HUES48 (cell line): ENCODE data around the gene RAI14.

ENCODE experiments used
- H3K27ac ChIP-seq: one replicate; pipeline ENCODE4 v1.7.0; 2013; ENCODE audit warnings: low read depth, low read length, inconsistent platforms
- H3K27me3 ChIP-seq: 2 replicates; pipeline ENCODE4 v1.6.1; 2013; ENCODE audit warnings: mild to moderate bottlenecking, low read length; ENCODE audit not compliant: control insufficient read depth, insufficient read depth
- H3K36me3 ChIP-seq: 2 replicates; pipeline ENCODE4 v1.6.1; 2013; ENCODE audit warnings: low read length; ENCODE audit not compliant: control insufficient read depth, insufficient read depth
- H3K4me1 ChIP-seq: 2 replicates; pipeline ENCODE4 v1.6.1; 2013; ENCODE audit warnings: mild to moderate bottlenecking, low read length; ENCODE audit not compliant: control insufficient read depth, insufficient read depth
- H3K4me3 ChIP-seq: 2 replicates; pipeline ENCODE4 v1.5.1; 2013; ENCODE audit warnings: mild to moderate bottlenecking, low read depth, low read length
- H3K9ac ChIP-seq: 2 replicates; pipeline ENCODE4 v1.6.1; 2013; ENCODE audit warnings: mild to moderate bottlenecking, low read depth, low read length, moderate library complexity
- H3K9me3 ChIP-seq: 2 replicates; pipeline ENCODE4 v1.6.1; 2013; ENCODE audit warnings: low read length; ENCODE audit not compliant: control insufficient read depth, insufficient read depth

RAI14 gene

GRCh38 chr5:34841816-34842215 is 185.7 kb downstream of the RAI14 start:
- H3K27ac ChIP-seq: no peak overlapping the region

DNA sequence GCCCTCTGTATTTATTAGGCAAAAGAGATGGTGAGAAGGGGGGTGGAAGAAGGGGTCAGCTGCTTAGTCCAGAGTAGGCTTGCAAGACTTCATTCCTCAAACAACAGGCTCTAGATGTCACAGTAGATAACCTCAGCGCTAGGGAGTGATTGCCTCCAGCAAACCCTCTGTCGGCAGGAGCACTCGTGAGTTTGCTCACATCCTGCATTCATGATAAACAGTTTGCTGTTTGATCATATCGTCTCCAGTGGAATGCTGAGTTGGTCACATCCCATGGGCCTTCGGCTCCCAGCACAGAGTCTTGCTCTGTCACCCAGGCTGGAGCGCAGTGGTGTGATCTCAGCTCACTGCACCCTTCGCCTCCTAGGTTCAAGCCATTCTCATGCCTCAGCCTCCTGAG is 186.4 kb downstream of the RAI14 start:
- Histone ChIP-seq H3K36me3 (no peaks in the 10 kb centered on the region), H3K27ac (no peak overlapping the region), H3K4me1 (peaks cover 10% of the 10 kb centered on the region; the same call in 1 of the 2 replicates), H3K9ac (no peak overlapping the region), H3K4me3 (no peak overlapping the region), H3K9me3 (no peaks in the 10 kb centered on the region), H3K27me3 (no peaks in the 10 kb centered on the region)

More at GRCh38 chr5:34841816-34842215, 185.7 kb downstream of the RAI14 start:
- H3K36me3 ChIP-seq: no peaks in the 10 kb centered on the region
- H3K9me3 ChIP-seq: no peaks in the 10 kb centered on the region
- no peak overlapping the region for H3K9ac ChIP-seq
- no peaks in the 10 kb centered on the region for H3K27me3 ChIP-seq
- H3K4me3 ChIP-seq: no peak overlapping the region
- H3K4me1 ChIP-seq: peaks cover 10% of the 10 kb centered on the region; the same call in 1 of the 2 replicates

- H3K9me3 ChIP-seq: no peaks in the 10 kb centered on the region
- H3K9ac ChIP-seq: no peak overlapping the region
- no peak overlapping the region for H3K27ac ChIP-seq
- no peaks in the 10 kb centered on the region for H3K36me3 ChIP-seq
- H3K27me3 ChIP-seq: no peaks in the 10 kb centered on the region
- peaks cover 7% of the 10 kb centered on the region; the same call in 1 of the 2 replicates for H3K4me1 ChIP-seq
- H3K4me3 ChIP-seq: no peak overlapping the region
Measured at GRCh38 chr5:34843497-34843896, 187.4 kb downstream of the RAI14 start.

DNA sequence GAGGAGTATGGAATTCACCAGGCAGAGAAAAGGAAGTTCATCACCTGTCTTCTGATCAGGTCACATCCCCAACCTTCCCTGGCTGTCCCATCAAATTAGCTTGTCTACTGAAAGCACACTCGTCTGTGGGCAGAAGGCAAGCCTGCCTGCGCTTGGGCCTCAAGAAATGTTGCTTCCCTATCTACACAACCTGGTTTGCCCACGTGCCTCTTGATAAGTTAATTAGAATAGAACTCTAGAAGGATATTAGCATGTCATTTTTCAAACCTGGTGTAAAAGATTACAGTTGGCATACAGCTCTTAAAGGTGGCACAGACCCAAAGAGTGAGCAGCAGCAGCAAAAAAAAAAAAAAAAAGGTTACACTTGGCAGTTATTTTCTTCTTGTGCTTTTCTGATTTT is 188.0 kb downstream of the RAI14 start:
- Histone ChIP-seq H3K9me3 (no peaks in the 10 kb centered on the region), H3K36me3 (no peaks in the 10 kb centered on the region), H3K4me1 (peaks cover 6% of the 10 kb centered on the region; the same call in 1 of the 2 replicates), H3K4me3 (no peak overlapping the region), H3K9ac (no peak overlapping the region), H3K27me3 (no peaks in the 10 kb centered on the region), H3K27ac (no peak overlapping the region)

DNA sequence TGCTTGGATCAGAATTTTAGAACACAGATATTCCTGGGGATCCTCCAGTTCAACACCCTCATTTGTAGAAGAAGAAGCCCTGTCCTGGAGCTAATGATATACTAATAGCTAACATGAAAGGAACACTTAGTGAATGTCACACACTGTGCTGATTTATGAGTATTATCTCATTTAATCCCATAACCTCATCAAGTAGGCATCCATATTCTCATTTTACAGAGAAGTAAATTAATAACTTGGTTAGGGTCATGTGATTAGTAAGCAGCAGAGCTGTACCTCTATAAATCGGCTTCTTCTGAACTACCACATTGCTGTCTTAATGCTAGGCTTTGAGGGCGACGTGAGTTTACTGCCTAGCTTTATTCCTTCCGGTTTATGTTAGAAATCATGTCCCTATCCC is 188.9 kb downstream of the RAI14 start:
- H3K27ac ChIP-seq: no peak overlapping the region
- H3K27me3 ChIP-seq: no peaks in the 10 kb centered on the region
- no peak overlapping the region for H3K4me3 ChIP-seq
- no peaks in the 10 kb centered on the region for H3K9me3 ChIP-seq
- H3K36me3 ChIP-seq: no peaks in the 10 kb centered on the region
- H3K9ac ChIP-seq: no peak overlapping the region
- 0 out of 2 replicates have a peak, but pooled peaks cover 3% of the 10 kb centered on the region for H3K4me1 ChIP-seq

- Histone ChIP-seq H3K9ac (no peak overlapping the region), H3K27me3 (no peaks in the 10 kb centered on the region), H3K9me3 (no peaks in the 10 kb centered on the region), H3K4me1 (0 out of 2 replicates have a peak, but pooled peaks cover 3% of the 10 kb centered on the region), H3K36me3 (no peaks in the 10 kb centered on the region), H3K27ac (no peak overlapping the region), H3K4me3 (no peak overlapping the region)
Measured at GRCh38 chr5:34847056-34847455, 190.9 kb downstream of the RAI14 start.

- Histone ChIP-seq H3K4me1 (0 out of 2 replicates have a peak, but pooled peaks cover 3% of the 10 kb centered on the region), H3K4me3 (no peak overlapping the region), H3K27ac (no peak overlapping the region), H3K9ac (no peak overlapping the region), H3K27me3 (no peaks in the 10 kb centered on the region), H3K9me3 (no peaks in the 10 kb centered on the region), H3K36me3 (no peaks in the 10 kb centered on the region)
Measured at GRCh38 chr5:34847552-34847951, 191.4 kb downstream of the RAI14 start.

GRCh38 chr5:34848230-34848629 is 192.1 kb downstream of the RAI14 start:
- Histone ChIP-seq H3K9ac (no peak overlapping the region), H3K4me3 (no peak overlapping the region), H3K9me3 (no peaks in the 10 kb centered on the region), H3K4me1 (0 out of 2 replicates have a peak, but pooled peaks cover 3% of the 10 kb centered on the region), H3K27me3 (no peaks in the 10 kb centered on the region), H3K36me3 (no peaks in the 10 kb centered on the region), H3K27ac (no peak overlapping the region)

DNA sequence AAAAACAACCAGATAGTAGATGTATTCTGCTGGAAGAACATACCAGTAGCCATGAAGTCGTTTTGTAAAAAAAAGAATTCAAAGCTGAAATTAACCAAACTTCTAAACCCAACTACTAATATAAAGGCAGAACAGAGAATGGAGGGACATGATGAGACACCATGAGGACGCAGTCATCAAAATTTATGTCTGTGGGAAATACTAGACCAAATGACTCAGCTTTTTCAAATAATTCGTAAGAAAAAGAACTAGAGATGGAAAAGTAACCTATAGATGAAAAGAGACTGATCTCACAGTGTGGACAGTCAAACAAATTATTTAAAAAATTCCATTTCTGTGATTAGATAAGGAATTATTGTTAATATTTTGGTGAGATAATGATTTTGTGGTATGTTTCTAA is 193.1 kb downstream of the RAI14 start:
- Histone ChIP-seq H3K27me3 (no peaks in the 10 kb centered on the region), H3K36me3 (no peaks in the 10 kb centered on the region), H3K4me3 (no peak overlapping the region), H3K9ac (no peak overlapping the region), H3K4me1 (0 out of 2 replicates have a peak, but pooled peaks cover 3% of the 10 kb centered on the region), H3K27ac (no peak overlapping the region), H3K9me3 (no peaks in the 10 kb centered on the region)

DNA sequence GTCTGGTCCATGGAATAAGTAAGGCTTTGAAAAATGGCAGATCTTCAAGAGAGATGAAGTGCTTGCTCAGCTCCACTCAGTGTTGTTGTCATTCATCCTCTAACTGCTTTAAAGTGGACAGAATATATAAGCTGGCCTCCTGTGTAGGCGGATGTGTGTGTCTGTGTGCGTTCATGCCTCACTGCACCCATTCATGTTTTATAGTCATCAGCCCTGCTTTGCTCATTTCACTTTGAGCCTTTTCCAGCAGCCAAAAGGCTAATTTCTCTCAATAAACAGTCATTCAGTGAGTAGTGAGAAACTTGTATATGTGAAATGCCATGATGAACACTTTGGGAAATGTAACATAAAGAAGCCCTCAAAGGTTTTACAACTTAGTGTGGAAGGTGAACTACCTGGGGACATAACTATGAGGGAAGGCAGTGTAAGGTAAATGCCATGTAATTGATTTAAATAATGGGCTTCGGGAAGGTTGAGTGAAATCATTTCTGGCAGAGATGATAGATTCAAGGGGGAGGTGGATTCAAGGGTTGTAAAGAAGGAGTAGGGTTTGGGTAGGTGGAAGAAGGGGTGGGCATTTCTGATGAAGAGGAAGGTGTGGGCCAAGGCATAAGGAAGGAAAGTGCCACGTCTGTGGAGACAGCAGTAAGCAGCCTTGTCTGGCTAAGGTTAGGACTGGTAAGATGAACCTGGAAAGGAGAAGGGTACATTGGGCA is 198.5 kb downstream of the RAI14 start:
- H3K27me3 ChIP-seq: no peaks in the 10 kb centered on the region
- no peak overlapping the region for H3K27ac ChIP-seq
- no peaks in the 10 kb centered on the region for H3K9me3 ChIP-seq
- no peaks in the 10 kb centered on the region for H3K4me1 ChIP-seq
- H3K36me3 ChIP-seq: no peaks in the 10 kb centered on the region
- no peak overlapping the region for H3K9ac ChIP-seq
- H3K4me3 ChIP-seq: no peak overlapping the region

DNA sequence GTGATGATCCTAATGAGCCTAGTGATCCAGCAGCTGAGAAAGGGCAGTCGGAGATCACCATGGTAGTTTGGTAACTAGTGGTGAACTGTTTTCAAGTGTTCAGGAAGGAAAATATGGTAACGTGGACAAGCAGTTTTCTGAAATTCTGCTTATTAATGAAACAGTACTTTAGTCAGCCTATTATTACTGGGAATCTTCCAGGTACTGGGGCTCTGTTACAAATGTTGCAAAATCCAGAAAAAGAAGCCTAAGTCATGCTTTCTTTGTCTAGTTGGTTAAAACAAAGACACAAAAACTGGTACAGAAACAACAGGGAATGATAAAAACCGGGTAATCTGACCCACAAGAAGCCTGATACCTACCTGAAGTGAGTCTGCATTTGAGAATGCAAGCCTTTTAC is 201.0 kb downstream of the RAI14 start:
- H3K9me3 ChIP-seq: no peaks in the 10 kb centered on the region
- H3K27ac ChIP-seq: no peak overlapping the region
- no peaks in the 10 kb centered on the region for H3K4me1 ChIP-seq
- H3K4me3 ChIP-seq: no peak overlapping the region
- no peak overlapping the region for H3K9ac ChIP-seq
- H3K27me3 ChIP-seq: no peaks in the 10 kb centered on the region
- H3K36me3 ChIP-seq: no peaks in the 10 kb centered on the region
